ENCODE data around the gene MALSU1. TPM values are rescaled to one million over a fixed set of nuclear protein-coding genes. Genes with fewer than 3 reads are reported as not detected.
A peak's percentile ranks its signal among the peaks of the same experiment; 100 is the strongest.
"Not testable (repeated sequence)": the region's sequence is repeated elsewhere in the genome, so short reads cannot be mapped to it uniquely, and the experiment has no call there.

Gene MALSU1
- total RNA-seq, 5 donors from 2014 or later (not counting 1 experiment from before 2014, with no cell fraction given), result 29.0 to 39.6 (median 37.9) TPM

DNA sequence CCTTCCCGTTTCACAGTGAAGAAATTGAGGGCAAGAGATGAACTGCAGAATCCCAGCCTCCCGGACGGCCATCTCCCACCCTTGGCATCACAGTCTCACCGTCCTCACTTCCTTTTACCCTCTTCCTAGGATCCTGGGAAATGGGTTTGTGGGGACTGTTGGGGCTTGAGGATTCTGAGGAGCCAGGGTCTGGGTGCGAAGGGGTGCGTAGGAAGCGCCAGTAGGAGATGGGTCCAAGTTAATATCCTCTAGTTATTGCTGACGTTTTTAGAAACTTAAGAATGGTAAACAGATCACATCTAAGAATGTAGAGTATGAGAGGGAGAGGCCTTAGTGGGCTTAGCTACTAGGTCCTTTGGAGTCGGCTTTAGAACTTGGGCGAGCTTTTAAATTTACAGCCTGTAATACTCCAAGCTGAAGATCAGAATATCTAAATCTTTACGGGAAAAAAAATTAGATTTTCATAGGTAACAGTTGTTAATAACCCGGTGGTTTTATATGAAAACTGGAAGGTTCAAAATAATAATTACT is 696 bp downstream of the MALSU1 start:
- ChIA-PET POLR2A (interaction anchor here (0.6 kb wide), 3 partner anchors 13 to 240 kb away, joined by 3 to 5 read pairs (median 3); no protein-coding TSS in a partner anchor), CTCF (interaction anchor here (0.6 to 2.1 kb wide), 6 partner anchors 22 to 247 kb away, joined by 3 to 14 read pairs (median 4); no protein-coding TSS in a partner anchor)
- Mint-ChIP-seq H3K27me3 (no peaks in the 10 kb centered on the region), H3K36me3 (peaks cover 24% of the 10 kb centered on the region), H3K27ac (peak overlapping the region; percentile 93 to 99), H3K4me1 (peaks cover 51 to 63% (median 52%) of the 10 kb centered on the region in 3 donors), H3K4me3 (peak overlapping the region; percentile 89 to 95 (median 89)), H3K9me3 (no peaks in the 10 kb centered on the region)
- Histone ChIP-seq H3K27me3 (replicated peaks in 1 of 2; ENCODE audit: control insufficient read depth in 2 of 2, extremely low read depth in 1 of 2, insufficient read depth in 2 of 2, low read length in 1 of 2) (no peaks in the 10 kb centered on the region), H3K27ac (ENCODE audit: low read length) (peak overlapping the region; percentile 67), H3K9me3 (no peaks in the 10 kb centered on the region), H3K4me3 (ENCODE audit: control insufficient read depth in 1 of 2, extremely low read depth in 1 of 2, low read length in 1 of 2) (peak overlapping the region; percentile 87 to 95), H3K4me1 (ENCODE audit: control insufficient read depth in 1 of 2, extremely low read depth in 1 of 2, insufficient read depth in 2 of 2, low read length in 2 of 2) (peaks cover 20 to 38% of the 10 kb centered on the region in 2 experiments), H3K36me3 (ENCODE audit: control insufficient read depth in 2 of 2, extremely low read depth in 1 of 2, insufficient read depth in 1 of 2, low read length in 1 of 2) (peaks cover 0 to 16% of the 10 kb centered on the region in 2 donors)
- ATAC-seq (replicated peaks in 1 of 4) (no peak), DNase-seq (peak in 1 of 35 experiments; percentile 3)
- WGBS (ENCODE audit: insufficient coverage), result no CpG with 5 or more reads among the region's 12 CpGs

DNA sequence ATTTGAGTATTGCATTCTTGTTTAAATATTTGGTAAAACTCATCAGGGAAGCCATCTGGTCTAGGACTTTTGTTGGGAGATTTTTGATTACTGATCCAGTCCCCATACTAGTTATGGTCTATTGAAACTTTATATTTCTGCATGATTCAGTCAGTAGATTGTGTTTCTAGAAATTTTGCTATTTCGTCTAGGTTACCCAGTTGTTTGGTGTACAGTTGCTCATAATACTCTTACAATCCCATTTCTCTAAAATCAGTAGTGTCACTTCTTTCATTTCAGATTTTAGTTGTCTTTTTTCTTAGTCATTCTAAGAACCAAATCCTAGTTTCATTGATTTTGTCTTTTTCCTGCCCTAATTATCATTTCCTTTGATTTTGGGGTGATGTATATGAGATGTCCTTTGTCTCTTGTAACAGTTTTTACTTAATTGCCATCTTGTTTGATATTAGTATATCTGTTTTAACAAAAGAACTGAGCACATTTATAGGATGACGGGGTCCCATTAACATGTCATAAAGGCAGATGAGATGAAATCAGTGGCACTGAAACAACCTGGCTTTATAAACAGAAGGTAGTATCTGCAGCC is 7.9 kb downstream of the MALSU1 start:
- ATAC-seq (replicated peaks in 1 of 4), result no peak
- no peaks in the 10 kb centered on the region for H3K27me3 Mint-ChIP-seq
- DNase-seq, result no peak
- Histone ChIP-seq H3K27me3 (replicated peaks in 1 of 2; ENCODE audit: control insufficient read depth in 2 of 2, extremely low read depth in 1 of 2, insufficient read depth in 2 of 2, low read length in 1 of 2) (no peaks in the 10 kb centered on the region), H3K4me3 (ENCODE audit: control insufficient read depth in 1 of 2, extremely low read depth in 1 of 2, low read length in 1 of 2) (no peak overlapping the region), H3K27ac (ENCODE audit: low read length) (no peak overlapping the region), H3K9me3 (no peaks in the 10 kb centered on the region), H3K36me3 (ENCODE audit: control insufficient read depth in 2 of 2, extremely low read depth in 1 of 2, insufficient read depth in 1 of 2, low read length in 1 of 2) (peaks cover 0 to 51% of the 10 kb centered on the region in 2 donors), H3K4me1 (ENCODE audit: control insufficient read depth in 1 of 2, extremely low read depth in 1 of 2, insufficient read depth in 2 of 2, low read length in 2 of 2) (peaks cover 2 to 8% of the 10 kb centered on the region in 2 experiments)
- WGBS (ENCODE audit: insufficient coverage), result 100% methylated on average over 1 of the region's 2 CpGs
- no peak overlapping the region for H3K4me3 Mint-ChIP-seq
- peak overlapping the region; percentile 16 to 61 for H3K27ac Mint-ChIP-seq
- ChIA-PET POLR2A (no interaction called here), CTCF (no interaction called here)
- H3K9me3 Mint-ChIP-seq, result no peaks in the 10 kb centered on the region
- H3K4me1 Mint-ChIP-seq, result peaks cover 45 to 48% (median 48%) of the 10 kb centered on the region in 3 donors
- peaks cover 57% of the 10 kb centered on the region for H3K36me3 Mint-ChIP-seq

DNA sequence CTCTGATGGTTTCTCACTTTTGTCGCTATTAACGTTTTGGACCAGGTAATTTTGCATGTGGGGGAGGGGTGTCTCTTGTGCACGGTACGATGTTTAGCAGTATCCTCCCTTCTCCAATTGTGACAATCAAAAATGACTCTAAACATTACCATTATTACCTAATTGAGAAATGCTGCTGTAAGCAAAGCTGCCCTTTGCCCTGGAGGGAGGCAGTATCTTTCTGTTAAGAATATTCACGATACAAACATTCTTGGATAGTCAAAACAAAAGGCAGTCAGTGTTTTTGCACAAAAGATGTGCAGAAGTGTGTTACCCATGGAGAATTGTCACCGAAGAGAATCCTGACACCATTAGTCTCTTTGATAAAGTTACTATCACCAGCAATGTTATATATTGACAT is 9.6 kb downstream of the MALSU1 start:
- H3K27ac Mint-ChIP-seq, result no peak overlapping the region
- peaks cover 48% of the 10 kb centered on the region for H3K36me3 Mint-ChIP-seq
- H3K27me3 Mint-ChIP-seq, result no peaks in the 10 kb centered on the region
- no peaks in the 10 kb centered on the region for H3K9me3 Mint-ChIP-seq
- no peak for ATAC-seq (replicated peaks in 1 of 4)
- CTCF ChIA-PET, result interaction anchor here in 1 of 2 donors (0.6 kb wide), 1 partner anchor 33 kb away, joined by 3 read pairs; no protein-coding TSS in a partner anchor
- no peak overlapping the region for H3K4me3 ChIP-seq (ENCODE audit: control insufficient read depth in 1 of 2, extremely low read depth in 1 of 2, low read length in 1 of 2)
- H3K27ac ChIP-seq (ENCODE audit: low read length), result no peak overlapping the region
- H3K4me1 ChIP-seq (ENCODE audit: control insufficient read depth in 1 of 2, extremely low read depth in 1 of 2, insufficient read depth in 2 of 2, low read length in 2 of 2), result no peaks in the 10 kb centered on the region
- H3K9me3 ChIP-seq, result no peaks in the 10 kb centered on the region
- no peaks in the 10 kb centered on the region for H3K27me3 ChIP-seq (replicated peaks in 1 of 2; ENCODE audit: control insufficient read depth in 2 of 2, extremely low read depth in 1 of 2, insufficient read depth in 2 of 2, low read length in 1 of 2)
- no peak for DNase-seq
- POLR2A ChIA-PET, result no interaction called here
- peaks cover 0 to 39% of the 10 kb centered on the region in 2 donors for H3K36me3 ChIP-seq (ENCODE audit: control insufficient read depth in 2 of 2, extremely low read depth in 1 of 2, insufficient read depth in 1 of 2, low read length in 1 of 2)
- no peak overlapping the region for H3K4me3 Mint-ChIP-seq
- H3K4me1 Mint-ChIP-seq, result peaks cover 32 to 38% (median 34%) of the 10 kb centered on the region in 3 donors
- 100% methylated on average over 1 of the region's 6 CpGs for WGBS (ENCODE audit: insufficient coverage)

DNA sequence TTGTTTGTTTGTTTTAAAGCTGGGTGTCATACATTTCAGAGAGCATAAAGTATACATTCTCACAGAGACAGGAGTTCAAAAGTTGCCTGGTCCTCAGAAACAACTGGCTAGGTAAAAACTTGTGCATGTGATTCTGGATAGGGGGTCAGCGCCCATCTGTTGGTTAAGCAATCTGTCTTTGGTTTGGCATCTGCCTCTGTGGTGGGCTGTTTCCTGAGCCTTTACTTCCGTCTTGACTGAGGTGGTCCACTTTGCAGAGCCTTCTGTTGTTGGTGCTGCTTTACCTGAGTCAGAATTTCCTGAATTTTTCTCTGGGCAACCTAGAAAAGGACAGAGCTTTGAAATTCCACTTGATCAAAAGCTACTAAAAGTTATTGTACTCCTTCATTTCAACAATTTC is 13.0 kb downstream of the MALSU1 start:
- not testable (repeated sequence) for H3K4me3 ChIP-seq (ENCODE audit: control insufficient read depth in 1 of 2, extremely low read depth in 1 of 2, low read length in 1 of 2); H3K9me3 Mint-ChIP-seq; H3K27me3 Mint-ChIP-seq; H3K9me3 ChIP-seq; H3K27ac Mint-ChIP-seq; H3K4me3 Mint-ChIP-seq; H3K4me1 ChIP-seq (ENCODE audit: control insufficient read depth in 1 of 2, extremely low read depth in 1 of 2, insufficient read depth in 2 of 2, low read length in 2 of 2); ATAC-seq (replicated peaks in 1 of 4); H3K27ac ChIP-seq (ENCODE audit: low read length); DNase-seq; H3K27me3 ChIP-seq (replicated peaks in 1 of 2; ENCODE audit: control insufficient read depth in 2 of 2, extremely low read depth in 1 of 2, insufficient read depth in 2 of 2, low read length in 1 of 2)
- ChIA-PET CTCF (interaction anchor here (0.6 to 1.6 kb wide), 2 partner anchors 39 to 88 kb away, joined by 3 to 4 read pairs; no protein-coding TSS in a partner anchor), POLR2A (interaction anchor here in 1 of 2 donors (0.9 kb wide), 2 partner anchors 12 to 32 kb away, joined by 3 to 11 read pairs; no protein-coding TSS in a partner anchor)
- WGBS (ENCODE audit: insufficient coverage), result 63% methylated on average over 1 of the region's 2 CpGs
- H3K36me3 Mint-ChIP-seq, result peaks cover 30% of the 10 kb centered on the region
- H3K4me1 Mint-ChIP-seq, result peaks cover 4 to 10% (median 7%) of the 10 kb centered on the region in 3 donors
- peaks cover 0 to 28% of the 10 kb centered on the region in 2 donors for H3K36me3 ChIP-seq (ENCODE audit: control insufficient read depth in 2 of 2, extremely low read depth in 1 of 2, insufficient read depth in 1 of 2, low read length in 1 of 2)

DNA sequence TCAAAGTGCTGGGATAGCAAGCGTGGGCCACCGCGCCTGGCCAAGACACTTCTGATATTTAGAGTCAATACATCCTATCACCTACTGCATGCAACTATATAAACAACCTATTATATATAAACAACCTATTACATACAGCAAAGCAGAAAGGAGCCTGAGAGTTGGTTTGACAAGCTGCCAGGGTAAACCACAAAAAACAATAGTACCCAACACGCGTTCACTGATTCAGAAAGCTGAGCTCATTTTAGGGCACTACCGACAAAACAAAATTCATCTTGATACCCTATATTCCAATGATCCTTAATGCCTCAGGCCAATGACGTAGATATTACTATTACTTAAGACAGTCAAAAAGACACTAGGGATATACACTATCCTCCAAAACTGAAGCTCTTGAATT is 16.2 kb downstream of the MALSU1 start:
- peaks cover 0 to 4% of the 10 kb centered on the region in 2 experiments for H3K27me3 ChIP-seq (replicated peaks in 1 of 2; ENCODE audit: control insufficient read depth in 2 of 2, extremely low read depth in 1 of 2, insufficient read depth in 2 of 2, low read length in 1 of 2)
- no peaks in the 10 kb centered on the region for H3K36me3 ChIP-seq (ENCODE audit: control insufficient read depth in 2 of 2, extremely low read depth in 1 of 2, insufficient read depth in 1 of 2, low read length in 1 of 2)
- 77% methylated on average over 5 of the region's 7 CpGs for WGBS (ENCODE audit: insufficient coverage)
- no peak overlapping the region for H3K27ac Mint-ChIP-seq
- DNase-seq, result no peak
- ChIA-PET CTCF (no interaction called here), POLR2A (interaction anchor here (0.5 to 0.6 kb wide), 2 partner anchors 311 to 1447 kb away, joined by 3 read pairs; no protein-coding TSS in a partner anchor)
- no peak overlapping the region for H3K4me3 Mint-ChIP-seq
- no peak overlapping the region for H3K4me3 ChIP-seq (ENCODE audit: control insufficient read depth in 1 of 2, extremely low read depth in 1 of 2, low read length in 1 of 2)
- H3K9me3 Mint-ChIP-seq, result no peaks in the 10 kb centered on the region
- H3K27me3 Mint-ChIP-seq, result peaks cover 0 to 8% of the 10 kb centered on the region in 2 donors
- H3K9me3 ChIP-seq, result no peaks in the 10 kb centered on the region
- peaks cover 5% of the 10 kb centered on the region for H3K36me3 Mint-ChIP-seq
- no peak for ATAC-seq (replicated peaks in 1 of 4)
- peaks cover 0 to 8% (median 3%) of the 10 kb centered on the region in 3 donors for H3K4me1 Mint-ChIP-seq
- H3K4me1 ChIP-seq (ENCODE audit: control insufficient read depth in 1 of 2, extremely low read depth in 1 of 2, insufficient read depth in 2 of 2, low read length in 2 of 2), result no peaks in the 10 kb centered on the region
- no peak overlapping the region for H3K27ac ChIP-seq (ENCODE audit: low read length)

DNA sequence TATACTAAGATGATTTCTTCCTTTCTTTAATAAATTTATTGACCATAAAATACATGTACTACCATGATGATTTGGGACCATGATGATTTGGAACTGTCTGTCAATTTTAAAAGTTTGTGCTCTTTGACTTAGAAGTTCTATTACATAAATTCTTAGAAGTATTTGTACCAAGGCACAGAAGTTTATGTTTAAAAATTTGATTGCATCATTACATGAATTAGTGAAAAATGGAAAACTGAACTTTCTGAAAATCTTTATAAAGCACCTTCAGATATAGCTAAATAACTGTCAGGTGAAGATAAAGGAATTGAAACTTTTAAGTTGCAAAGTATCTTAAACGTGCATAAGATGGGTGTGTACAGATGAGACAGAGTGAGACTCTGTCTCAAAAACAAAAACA is 32.0 kb downstream of the MALSU1 start:
- Histone ChIP-seq H3K9me3 (no peaks in the 10 kb centered on the region), H3K27ac (ENCODE audit: low read length) (no peak overlapping the region), H3K36me3 (ENCODE audit: control insufficient read depth in 2 of 2, extremely low read depth in 1 of 2, insufficient read depth in 1 of 2, low read length in 1 of 2) (peaks cover 0 to 7% of the 10 kb centered on the region in 2 donors), H3K4me1 (ENCODE audit: control insufficient read depth in 1 of 2, extremely low read depth in 1 of 2, insufficient read depth in 2 of 2, low read length in 2 of 2) (no peaks in the 10 kb centered on the region), H3K4me3 (ENCODE audit: control insufficient read depth in 1 of 2, extremely low read depth in 1 of 2, low read length in 1 of 2) (no peak overlapping the region), H3K27me3 (replicated peaks in 1 of 2; ENCODE audit: control insufficient read depth in 2 of 2, extremely low read depth in 1 of 2, insufficient read depth in 2 of 2, low read length in 1 of 2) (no peaks in the 10 kb centered on the region)
- no peak for ATAC-seq (replicated peaks in 1 of 4)
- H3K4me1 Mint-ChIP-seq, result no peaks in the 10 kb centered on the region
- no peak overlapping the region for H3K27ac Mint-ChIP-seq
- no peak overlapping the region for H3K4me3 Mint-ChIP-seq
- H3K36me3 Mint-ChIP-seq, result no peaks in the 10 kb centered on the region
- H3K9me3 Mint-ChIP-seq, result no peaks in the 10 kb centered on the region
- WGBS (ENCODE audit: insufficient coverage), result no CpG with 5 or more reads among the region's 1 CpG
- ChIA-PET CTCF (interaction anchor here (0.6 to 0.7 kb wide), 2 partner anchors 405 to 484 kb away, joined by 3 to 6 read pairs; no protein-coding TSS in a partner anchor), POLR2A (interaction anchor here in 1 of 2 donors (0.6 kb wide), 1 partner anchor 1470 kb away, joined by 3 read pairs; no protein-coding TSS in a partner anchor)
- H3K27me3 Mint-ChIP-seq, result no peaks in the 10 kb centered on the region
- DNase-seq, result no peak

Data from T-cell (primary cell).